ENCODE measurements around the gene NUP214.

DNA sequence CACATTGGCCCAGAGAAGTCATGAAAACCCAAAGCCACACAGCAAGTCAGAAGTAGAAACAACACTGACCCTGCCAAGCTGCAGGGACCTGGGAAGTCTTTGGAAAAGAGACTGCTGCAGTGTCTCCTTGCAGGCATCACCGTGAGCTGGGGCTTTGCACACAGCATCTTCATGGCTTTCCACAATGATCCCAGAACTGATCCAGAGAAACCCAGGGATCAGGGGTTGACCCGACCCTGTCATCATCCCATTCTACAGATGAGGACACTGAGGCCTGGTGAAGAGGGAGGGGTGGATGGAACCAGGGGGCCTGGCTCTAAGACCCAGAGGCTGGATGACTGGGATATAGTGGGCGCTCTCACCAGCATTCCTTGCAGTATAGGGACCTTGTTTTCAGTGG is 155.3 kb downstream of the NUP214 start:
- TF ChIP-seq, protein P1, sequence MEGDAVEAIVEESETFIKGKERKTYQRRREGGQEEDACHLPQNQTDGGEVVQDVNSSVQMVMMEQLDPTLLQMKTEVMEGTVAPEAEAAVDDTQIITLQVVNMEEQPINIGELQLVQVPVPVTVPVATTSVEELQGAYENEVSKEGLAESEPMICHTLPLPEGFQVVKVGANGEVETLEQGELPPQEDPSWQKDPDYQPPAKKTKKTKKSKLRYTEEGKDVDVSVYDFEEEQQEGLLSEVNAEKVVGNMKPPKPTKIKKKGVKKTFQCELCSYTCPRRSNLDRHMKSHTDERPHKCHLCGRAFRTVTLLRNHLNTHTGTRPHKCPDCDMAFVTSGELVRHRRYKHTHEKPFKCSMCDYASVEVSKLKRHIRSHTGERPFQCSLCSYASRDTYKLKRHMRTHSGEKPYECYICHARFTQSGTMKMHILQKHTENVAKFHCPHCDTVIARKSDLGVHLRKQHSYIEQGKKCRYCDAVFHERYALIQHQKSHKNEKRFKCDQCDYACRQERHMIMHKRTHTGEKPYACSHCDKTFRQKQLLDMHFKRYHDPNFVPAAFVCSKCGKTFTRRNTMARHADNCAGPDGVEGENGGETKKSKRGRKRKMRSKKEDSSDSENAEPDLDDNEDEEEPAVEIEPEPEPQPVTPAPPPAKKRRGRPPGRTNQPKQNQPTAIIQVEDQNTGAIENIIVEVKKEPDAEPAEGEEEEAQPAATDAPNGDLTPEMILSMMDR (tag by site-specific recombination; IDR thresholded peaks at IDR 0.05) = no peak
- no peak for TF ChIP-seq ZNF747 (tag by site-specific recombination; IDR thresholded peaks at IDR 0.05)
- no peak for TF ChIP-seq ZBTB1 (tag by site-specific recombination; IDR thresholded peaks at IDR 0.05)
- TF ChIP-seq, protein P2, sequence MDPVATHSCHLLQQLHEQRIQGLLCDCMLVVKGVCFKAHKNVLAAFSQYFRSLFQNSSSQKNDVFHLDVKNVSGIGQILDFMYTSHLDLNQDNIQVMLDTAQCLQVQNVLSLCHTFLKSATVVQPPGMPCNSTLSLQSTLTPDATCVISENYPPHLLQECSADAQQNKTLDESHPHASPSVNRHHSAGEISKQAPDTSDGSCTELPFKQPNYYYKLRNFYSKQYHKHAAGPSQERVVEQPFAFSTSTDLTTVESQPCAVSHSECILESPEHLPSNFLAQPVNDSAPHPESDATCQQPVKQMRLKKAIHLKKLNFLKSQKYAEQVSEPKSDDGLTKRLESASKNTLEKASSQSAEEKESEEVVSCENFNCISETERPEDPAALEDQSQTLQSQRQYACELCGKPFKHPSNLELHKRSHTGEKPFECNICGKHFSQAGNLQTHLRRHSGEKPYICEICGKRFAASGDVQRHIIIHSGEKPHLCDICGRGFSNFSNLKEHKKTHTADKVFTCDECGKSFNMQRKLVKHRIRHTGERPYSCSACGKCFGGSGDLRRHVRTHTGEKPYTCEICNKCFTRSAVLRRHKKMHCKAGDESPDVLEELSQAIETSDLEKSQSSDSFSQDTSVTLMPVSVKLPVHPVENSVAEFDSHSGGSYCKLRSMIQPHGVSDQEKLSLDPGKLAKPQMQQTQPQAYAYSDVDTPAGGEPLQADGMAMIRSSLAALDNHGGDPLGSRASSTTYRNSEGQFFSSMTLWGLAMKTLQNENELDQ (tag by site-specific recombination; IDR thresholded peaks at IDR 0.05; ENCODE audit: low read depth) = no peak
